HG02642 (cell line): ENCODE measurements around the gene EML5.

Source experiments
- ATAC-seq: cut with Tn5 transposase; IDR thresholded peaks from one replicate; pipeline ENCODE4 v1.9.1; 2021; ENCODE audit warnings: mild to moderate bottlenecking; ENCODE audit not compliant: unreplicated experiment, poor library complexity

The EML5 gene

DNA sequence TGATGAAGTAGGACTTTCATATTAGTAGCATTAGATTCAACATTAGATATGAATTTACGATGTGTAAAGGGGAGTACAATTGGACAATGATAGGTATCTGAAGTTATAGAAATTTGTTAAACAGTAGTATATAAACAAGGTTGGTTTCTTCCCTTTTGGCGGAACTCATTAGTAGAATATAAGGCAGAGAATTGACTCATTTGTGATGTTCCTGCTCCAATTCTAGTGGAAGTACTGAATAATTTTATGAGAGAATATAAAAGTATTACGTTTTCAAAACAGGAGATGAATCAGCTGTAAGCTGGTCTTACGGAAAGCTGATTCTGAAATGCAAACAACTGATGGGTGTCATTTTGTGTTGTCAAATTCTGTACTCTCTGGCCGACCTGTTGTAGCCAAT lies 216.5 kb downstream of the EML5 start:
- no peak for ATAC-seq

DNA sequence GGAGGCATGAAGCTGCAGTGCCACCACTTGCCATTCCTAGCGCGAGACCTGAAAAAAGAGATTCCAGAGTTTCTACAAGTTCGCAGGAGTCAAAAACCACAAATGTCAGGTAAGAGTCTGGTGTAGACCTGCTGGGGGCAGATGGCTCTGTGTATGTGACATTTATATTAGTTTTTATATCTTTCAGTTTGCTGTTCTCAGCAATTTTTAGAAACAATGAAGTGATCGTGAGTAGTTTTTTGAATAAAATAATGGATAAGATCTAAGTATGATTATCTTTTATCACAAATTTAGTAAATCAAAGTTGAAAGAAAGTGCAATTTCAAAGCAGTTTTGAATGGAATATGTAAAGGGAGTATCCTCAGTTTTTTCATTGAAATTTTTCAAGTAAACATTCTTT lies 220.6 kb downstream of the EML5 start:
- no peak for ATAC-seq

GRCh38 chr14:88568196-88568595 lies 224.6 kb downstream of the EML5 start:
- no peak for ATAC-seq

DNA sequence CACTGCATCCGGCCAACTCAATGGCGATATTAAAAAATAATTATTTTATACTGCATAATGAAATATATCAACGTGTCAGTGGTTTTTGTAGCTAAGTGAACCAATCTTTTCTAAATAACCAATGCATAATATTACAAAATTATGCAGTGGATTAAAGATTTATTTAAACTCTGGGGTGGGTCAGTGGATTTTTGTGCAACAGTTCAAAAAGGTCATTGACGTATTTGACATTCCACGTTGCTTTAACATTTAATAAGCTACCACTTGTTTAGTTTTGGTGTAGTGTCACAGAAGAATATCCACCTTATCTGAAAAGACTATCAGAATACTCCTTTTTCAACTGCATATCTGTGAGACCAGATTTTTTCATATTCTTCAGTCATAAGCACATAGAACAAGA lies 227.3 kb downstream of the EML5 start:
- ATAC-seq = no peak

DNA sequence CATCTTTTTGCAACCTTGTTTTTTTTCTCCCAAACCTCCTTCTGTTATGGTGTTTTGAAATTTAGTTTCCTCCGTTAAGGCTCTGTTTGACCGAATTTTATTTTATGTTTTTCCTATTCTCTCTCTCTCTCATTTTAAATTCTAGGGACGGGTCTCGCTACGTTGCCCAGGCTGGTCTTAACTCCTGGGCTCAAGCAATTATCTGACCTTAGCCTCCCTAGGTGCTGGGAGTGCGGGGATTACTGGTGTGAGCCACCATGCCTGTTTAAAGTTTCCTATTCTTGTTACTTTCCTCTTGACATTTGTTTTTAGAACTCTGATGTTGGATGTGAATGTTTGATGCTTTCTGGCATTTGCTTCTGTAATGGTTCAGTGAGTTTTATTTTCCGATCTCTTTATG lies 228.9 kb downstream of the EML5 start:
- ATAC-seq = no peak

- peak; percentile 97 for ATAC-seq
Measured at GRCh38 chr14:88562831-88563686, 229.7 kb downstream of the EML5 start, which contains the start of gene ZC3H14. ZC3H14 (plus strand) TSS chr14:88563037; CDS start chr14:88563134, 97 bp downstream.

DNA sequence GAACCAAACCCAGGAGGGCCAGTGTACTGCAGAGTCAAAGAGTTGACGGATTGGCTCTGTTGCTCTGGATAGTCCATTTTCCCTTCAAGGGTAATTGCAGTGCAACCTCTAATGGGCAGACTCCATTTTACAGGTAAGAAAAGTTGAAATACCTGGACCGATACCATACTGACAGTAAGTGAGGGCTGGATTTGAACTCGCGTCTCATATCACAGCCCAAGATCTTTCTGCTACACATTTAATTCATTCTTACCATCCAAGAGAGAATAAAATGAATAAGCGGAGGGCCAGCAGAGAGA lies 230.3 kb downstream of the EML5 start:
- ATAC-seq = no peak
